Measurements from ENCODE around the gene HS2ST1. TPM values are rescaled to one million over a fixed set of nuclear protein-coding genes. Genes with fewer than 3 reads are reported as not detected.

The HS2ST1 gene
- total RNA-seq, 1 experiment from 2014 or later, result 45.8 TPM

- H3K4me3 ChIP-seq (ENCODE audit: low read depth, low read length, poor library complexity, severe bottlenecking), result no peak overlapping the region
- no peak for DNase-seq (ENCODE audit: low spot score)
- H3K27me3 ChIP-seq (replicated peaks; ENCODE audit: insufficient read depth, low read depth, low read length, poor library complexity), result no peaks in the 10 kb centered on the region
- H3K9me3 ChIP-seq (ENCODE audit: low read depth, low read length, poor library complexity, severe bottlenecking), result no peaks in the 10 kb centered on the region
- H3K27ac ChIP-seq (ENCODE audit: low read depth, low read length, poor library complexity, severe bottlenecking), result no peak overlapping the region
- POLR2A ChIA-PET (ENCODE audit: low non-redundant PET), result no interaction called here
- no peaks in the 10 kb centered on the region for H3K36me3 ChIP-seq (ENCODE audit: insufficient read depth, low read length, poor library complexity, severe bottlenecking)
- CTCF ChIA-PET, result no interaction called here
- no TSS peak for BruUV-seq (replicated peaks)
- TF ChIP-seq, protein P1, sequence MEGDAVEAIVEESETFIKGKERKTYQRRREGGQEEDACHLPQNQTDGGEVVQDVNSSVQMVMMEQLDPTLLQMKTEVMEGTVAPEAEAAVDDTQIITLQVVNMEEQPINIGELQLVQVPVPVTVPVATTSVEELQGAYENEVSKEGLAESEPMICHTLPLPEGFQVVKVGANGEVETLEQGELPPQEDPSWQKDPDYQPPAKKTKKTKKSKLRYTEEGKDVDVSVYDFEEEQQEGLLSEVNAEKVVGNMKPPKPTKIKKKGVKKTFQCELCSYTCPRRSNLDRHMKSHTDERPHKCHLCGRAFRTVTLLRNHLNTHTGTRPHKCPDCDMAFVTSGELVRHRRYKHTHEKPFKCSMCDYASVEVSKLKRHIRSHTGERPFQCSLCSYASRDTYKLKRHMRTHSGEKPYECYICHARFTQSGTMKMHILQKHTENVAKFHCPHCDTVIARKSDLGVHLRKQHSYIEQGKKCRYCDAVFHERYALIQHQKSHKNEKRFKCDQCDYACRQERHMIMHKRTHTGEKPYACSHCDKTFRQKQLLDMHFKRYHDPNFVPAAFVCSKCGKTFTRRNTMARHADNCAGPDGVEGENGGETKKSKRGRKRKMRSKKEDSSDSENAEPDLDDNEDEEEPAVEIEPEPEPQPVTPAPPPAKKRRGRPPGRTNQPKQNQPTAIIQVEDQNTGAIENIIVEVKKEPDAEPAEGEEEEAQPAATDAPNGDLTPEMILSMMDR (conservative IDR thresholded peaks at IDR 0.05; ENCODE audit: low read depth, low read length), result no peak
- peaks cover 16% of the 10 kb centered on the region for H3K4me1 ChIP-seq (ENCODE audit: insufficient read depth, low read length, poor library complexity, severe bottlenecking)
- intact Hi-C loops (cut with micrococcal nuclease; ENCODE audit: unreplicated experiment), result loop anchor here (5.0 kb wide), 1 partner anchor 123 kb away; no protein-coding TSS in a partner anchor
These were observed 175.4 kb downstream of the HS2ST1 start for GRCh38 chr1:87089823-87090222.

DNA sequence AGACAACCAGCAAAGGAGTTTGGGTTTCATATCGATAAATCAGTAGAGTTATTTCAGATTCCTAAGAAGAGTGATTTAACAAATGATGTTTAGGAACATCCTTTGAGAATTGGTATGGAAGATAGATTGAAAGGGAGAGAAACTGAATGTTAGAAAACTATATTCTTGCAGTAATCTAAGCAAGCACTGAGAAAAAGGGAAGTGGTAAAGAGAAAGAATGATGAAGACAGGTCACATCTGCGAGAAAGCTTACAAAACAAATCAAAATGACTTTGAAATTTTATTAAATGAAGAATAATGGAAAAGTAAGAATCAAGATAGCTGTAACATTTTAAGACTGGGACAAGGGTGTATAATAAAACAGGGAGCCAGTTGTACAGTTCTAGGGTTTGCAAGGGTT, 177.0 kb downstream of the HS2ST1 start:
- Histone ChIP-seq H3K27ac (ENCODE audit: low read depth, low read length, poor library complexity, severe bottlenecking) (no peak overlapping the region), H3K4me1 (ENCODE audit: insufficient read depth, low read length, poor library complexity, severe bottlenecking) (peaks cover 16% of the 10 kb centered on the region), H3K9me3 (ENCODE audit: low read depth, low read length, poor library complexity, severe bottlenecking) (no peaks in the 10 kb centered on the region), H3K36me3 (ENCODE audit: insufficient read depth, low read length, poor library complexity, severe bottlenecking) (no peaks in the 10 kb centered on the region), H3K4me3 (ENCODE audit: low read depth, low read length, poor library complexity, severe bottlenecking) (no peak overlapping the region), H3K27me3 (replicated peaks; ENCODE audit: insufficient read depth, low read depth, low read length, poor library complexity) (no peaks in the 10 kb centered on the region)
- TF ChIP-seq, protein P1 (conservative IDR thresholded peaks at IDR 0.05; ENCODE audit: low read depth, low read length), result no peak
- TF ChIP-seq EZH2 (IDR thresholded peaks at IDR 0.05; ENCODE audit: borderline replicate concordance, low read depth, low read length, poor library complexity, severe bottlenecking), result no peak
- no peak for DNase-seq (ENCODE audit: low spot score)
- BruUV-seq (replicated peaks), result no TSS peak
- POLR2A ChIA-PET (ENCODE audit: low non-redundant PET), result no interaction called here
- intact Hi-C loops (cut with micrococcal nuclease; ENCODE audit: unreplicated experiment), result no loop called here
- CTCF ChIA-PET, result no interaction called here

DNA sequence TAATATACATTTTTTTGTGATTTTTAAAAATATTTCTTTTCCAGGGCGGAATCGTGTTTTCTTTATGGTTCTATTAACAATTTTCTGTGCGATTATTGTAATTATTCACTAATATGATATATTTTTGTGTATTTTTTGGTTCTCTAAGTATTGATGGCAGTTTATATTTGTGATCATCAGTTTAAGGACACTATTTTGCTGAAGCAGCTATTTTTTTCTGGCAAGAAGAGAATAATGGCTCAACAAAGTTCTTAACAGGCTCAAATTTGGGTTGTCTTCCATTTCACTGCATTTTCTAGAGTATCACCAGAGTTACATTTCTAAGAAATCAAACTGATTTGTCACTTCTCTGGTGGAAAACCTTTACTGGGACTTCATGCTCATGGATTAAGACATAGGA, 178.4 kb downstream of the HS2ST1 start:
- DNase-seq (ENCODE audit: low spot score), result no peak
- ChIA-PET CTCF (no interaction called here), POLR2A (ENCODE audit: low non-redundant PET) (no interaction called here)
- H3K27ac ChIP-seq (ENCODE audit: low read depth, low read length, poor library complexity, severe bottlenecking), result no peak overlapping the region
- no peaks in the 10 kb centered on the region for H3K27me3 ChIP-seq (replicated peaks; ENCODE audit: insufficient read depth, low read depth, low read length, poor library complexity)
- H3K4me1 ChIP-seq (ENCODE audit: insufficient read depth, low read length, poor library complexity, severe bottlenecking), result peaks cover 16% of the 10 kb centered on the region
- H3K4me3 ChIP-seq (ENCODE audit: low read depth, low read length, poor library complexity, severe bottlenecking), result no peak overlapping the region
- no TSS peak for BruUV-seq (replicated peaks)
- no peaks in the 10 kb centered on the region for H3K36me3 ChIP-seq (ENCODE audit: insufficient read depth, low read length, poor library complexity, severe bottlenecking)
- no peaks in the 10 kb centered on the region for H3K9me3 ChIP-seq (ENCODE audit: low read depth, low read length, poor library complexity, severe bottlenecking)
- intact Hi-C loops (cut with micrococcal nuclease; ENCODE audit: unreplicated experiment), result no loop called here
- TF ChIP-seq, protein P1 (conservative IDR thresholded peaks at IDR 0.05; ENCODE audit: low read depth, low read length), result no peak
- TF ChIP-seq EZH2 (IDR thresholded peaks at IDR 0.05; ENCODE audit: borderline replicate concordance, low read depth, low read length, poor library complexity, severe bottlenecking), result no peak

Measured in A673 (cell line).